Stomach (tissue), 9 donors: Measurements from ENCODE around the gene SELENOH. TPM values are rescaled to one million over a fixed set of nuclear protein-coding genes. Genes with fewer than 3 reads are reported as not detected.

ENCODE experiments used
- DNase-seq, 2 donors: peaks; one replicate each; pipeline versions ENCODE4 v3.0.0 to v3.0.0-alpha.2; 2013 to 2019
- H3K27ac ChIP-seq, 5 donors: fragments of 200-600 bp in 4 of 5; sonication (generic) in 4 of 5; one replicate each; pipeline ENCODE4 v1.5.1; 2013 to 2019; ENCODE audit warnings: mild to moderate bottlenecking in 1 of 5, moderate library complexity in 1 of 5
- H3K27me3 ChIP-seq, 3 donors: fragments of 200-600 bp; sonication (generic); one replicate each; pipeline ENCODE4 v1.5.1; 2017 to 2019; ENCODE audit warnings: mixed run types in 1 of 3
- H3K36me3 ChIP-seq, 4 donors: fragments of 200-600 bp; sonication (generic); 1 replicate in 3 of 4; 2 replicates in 1 of 4; pipeline ENCODE4 v1.5.1; 2016 to 2019
- H3K4me1 ChIP-seq, 4 donors: fragments of 200-600 bp; sonication (generic); one replicate each; pipeline ENCODE4 v1.5.1; 2016 to 2019
- H3K4me3 ChIP-seq, 4 donors: fragments of 200-600 bp; sonication (generic) in 3 of 4; one replicate each; pipeline ENCODE4 v1.5.1; 2016 to 2019; ENCODE audit warnings: mild to moderate bottlenecking in 1 of 4
- H3K9me3 ChIP-seq, 4 donors: fragments of 200-600 bp; sonication (generic); one replicate each; pipeline ENCODE4 v1.5.1; 2016 to 2019
- EP300 ChIP-seq: sonication (generic); formaldehyde crosslinking; IDR thresholded peaks from one replicate; pipeline ENCODE4 v1.6.1; 2017; ENCODE audit warnings: antibody characterized with exemption
- POLR2A ChIP-seq, 4 donors: fragments of 450-650 bp; IDR thresholded peaks; one replicate each; pipeline ENCODE4 v1.6.1; 2016; ENCODE audit warnings: antibody characterized with exemption in 4 of 4, control low read depth in 2 of 4, mild to moderate bottlenecking in 1 of 4, moderate library complexity in 1 of 4
- POLR2AphosphoS5 ChIP-seq, 3 donors: sonication (generic); formaldehyde crosslinking; IDR thresholded peaks; one replicate each; pipeline ENCODE4 v1.6.1; 2016; ENCODE audit warnings: antibody characterized with exemption in 3 of 3
- WGBS, 5 donors: extraction: QIAGEN DNeasy Blood & Tissue Kit in 3 of 5; methylation state at CpG; one replicate each; pipeline versions ENCODE4 v1.1.5 to v1.1.7; 2013 to 2018; 5-methylcytosine and 5-hydroxymethylcytosine counted together
- intact Hi-C: fragments of 100-400 bp; cut with DNase I; formaldehyde crosslinking; loops from one replicate; pipeline ENCODE4 v1.15.1; 2023; ENCODE audit warnings: low total_unique reads
- polyA plus RNA-seq, 3 donors: library from polyadenylated mRNA; stranded (reverse); fragments of 200-250 nt; gene quantifications; one replicate each; pipeline ENCODE4 v1.2.3, GENCODE V29; 2013
- total RNA-seq, 5 donors: library from RNA; depleted of rRNA; stranded (reverse); fragments of >200 nt; gene quantifications; one replicate each; pipeline versions ENCODE4 v1.1.0 to v1.2.3, GENCODE V29; 2014 to 2016
- TF ChIP-seq, protein P1 (sequence below), 7 experiments: fragments of 450-650 bp in 4 of 7; fragments of 200-600 bp in 3 of 7; sonication (generic) in 3 of 7; IDR thresholded peaks; one replicate each; pipeline ENCODE4 v1.5.1; 2016 to 2019; ENCODE audit warnings: antibody characterized with exemption in 7 of 7, control low read depth in 2 of 7, mild to moderate bottlenecking in 1 of 7
- donor health status: healthy with polysubstance abuse.
- donor health status: Bipolar disorder and iron deficiency.
- donor health status: healthy.

The SELENOH gene
- total and polyA plus RNA-seq, 8 donors = 33.8 to 234 (median 171) TPM

DNA sequence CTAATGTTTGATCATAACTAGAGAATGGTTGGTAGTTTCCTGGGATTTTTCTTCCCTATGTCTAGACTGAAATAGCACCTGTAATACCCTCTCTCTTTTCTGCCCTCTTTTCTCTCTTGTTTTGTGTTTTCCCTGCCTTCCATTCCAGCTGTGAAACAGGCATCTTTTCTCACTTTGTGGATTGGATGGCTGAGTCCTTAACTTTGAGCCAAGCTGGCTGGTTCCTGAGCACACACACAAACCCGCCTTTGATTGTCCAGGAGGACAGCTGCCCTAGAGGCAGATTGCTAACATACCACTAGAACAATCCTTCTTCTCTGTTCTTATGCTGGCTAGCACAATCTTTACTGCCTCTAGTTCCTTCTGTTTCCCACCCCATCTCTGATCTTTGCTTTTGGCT, 38.0 kb downstream of the SELENOH start:
- H3K27ac ChIP-seq = peak overlapping the region; percentile 70 to 91 (median 89)
- H3K4me3 ChIP-seq = peak overlapping the region in 1 of 4 donors; percentile 18
- peak; percentile 56 to 73 for DNase-seq
- 15 to 22% (median 18%) methylated on average over 1 of the region's 1 CpG for WGBS, 5 donors
- H3K9me3 ChIP-seq = no peaks in the 10 kb centered on the region
- peaks cover 72 to 100% (median 97%) of the 10 kb centered on the region in 4 donors for H3K4me1 ChIP-seq
- intact Hi-C loops = no loop called here
- no peaks in the 10 kb centered on the region for H3K36me3 ChIP-seq
- no peaks in the 10 kb centered on the region for H3K27me3 ChIP-seq
- peak in 2 of 3 donors; percentile 26 to 63 for TF ChIP-seq POLR2AphosphoS5 (IDR thresholded peaks at IDR 0.05)
- TF ChIP-seq, protein P1, sequence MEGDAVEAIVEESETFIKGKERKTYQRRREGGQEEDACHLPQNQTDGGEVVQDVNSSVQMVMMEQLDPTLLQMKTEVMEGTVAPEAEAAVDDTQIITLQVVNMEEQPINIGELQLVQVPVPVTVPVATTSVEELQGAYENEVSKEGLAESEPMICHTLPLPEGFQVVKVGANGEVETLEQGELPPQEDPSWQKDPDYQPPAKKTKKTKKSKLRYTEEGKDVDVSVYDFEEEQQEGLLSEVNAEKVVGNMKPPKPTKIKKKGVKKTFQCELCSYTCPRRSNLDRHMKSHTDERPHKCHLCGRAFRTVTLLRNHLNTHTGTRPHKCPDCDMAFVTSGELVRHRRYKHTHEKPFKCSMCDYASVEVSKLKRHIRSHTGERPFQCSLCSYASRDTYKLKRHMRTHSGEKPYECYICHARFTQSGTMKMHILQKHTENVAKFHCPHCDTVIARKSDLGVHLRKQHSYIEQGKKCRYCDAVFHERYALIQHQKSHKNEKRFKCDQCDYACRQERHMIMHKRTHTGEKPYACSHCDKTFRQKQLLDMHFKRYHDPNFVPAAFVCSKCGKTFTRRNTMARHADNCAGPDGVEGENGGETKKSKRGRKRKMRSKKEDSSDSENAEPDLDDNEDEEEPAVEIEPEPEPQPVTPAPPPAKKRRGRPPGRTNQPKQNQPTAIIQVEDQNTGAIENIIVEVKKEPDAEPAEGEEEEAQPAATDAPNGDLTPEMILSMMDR (IDR thresholded peaks at IDR 0.05) = no peak

DNA sequence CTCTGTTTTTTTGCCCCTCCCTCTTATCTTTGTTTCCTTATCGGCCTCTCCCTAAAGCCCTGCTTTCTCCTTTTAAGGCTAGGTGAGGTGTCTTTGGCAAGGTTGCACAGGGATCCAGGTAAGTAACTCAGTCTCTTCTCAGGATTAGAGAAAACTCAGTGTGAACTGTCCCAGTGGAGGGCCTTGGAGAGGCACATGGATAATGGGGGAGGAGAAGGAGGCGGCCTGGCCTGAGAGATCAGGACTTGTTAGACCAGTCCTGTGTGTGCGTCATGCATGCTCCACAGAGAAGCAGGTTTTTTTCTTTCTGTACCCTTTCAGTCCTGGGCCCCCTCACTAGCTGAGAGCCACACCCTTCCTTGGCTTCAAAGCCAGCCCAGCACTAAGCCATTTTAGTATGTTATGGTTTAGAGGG, 40.2 kb downstream of the SELENOH start:
- Histone ChIP-seq H3K27ac (peak overlapping the region; percentile 79 to 91 (median 89)), H3K9me3 (no peaks in the 10 kb centered on the region), H3K4me1 (peaks cover 64 to 100% (median 94%) of the 10 kb centered on the region in 4 donors), H3K4me3 (no peak overlapping the region), H3K36me3 (no peaks in the 10 kb centered on the region), H3K27me3 (no peaks in the 10 kb centered on the region)
- WGBS, 5 donors = 20 to 51% (median 31%) methylated on average over 3 of the region's 3 CpGs
- intact Hi-C loops = no loop called here
- no peak for TF ChIP-seq POLR2A (IDR thresholded peaks at IDR 0.05)
- TF ChIP-seq POLR2AphosphoS5 (IDR thresholded peaks at IDR 0.05) = peak in 2 of 3 donors; percentile 72 to 79
- peak; percentile 88 to 94 for DNase-seq

DNA sequence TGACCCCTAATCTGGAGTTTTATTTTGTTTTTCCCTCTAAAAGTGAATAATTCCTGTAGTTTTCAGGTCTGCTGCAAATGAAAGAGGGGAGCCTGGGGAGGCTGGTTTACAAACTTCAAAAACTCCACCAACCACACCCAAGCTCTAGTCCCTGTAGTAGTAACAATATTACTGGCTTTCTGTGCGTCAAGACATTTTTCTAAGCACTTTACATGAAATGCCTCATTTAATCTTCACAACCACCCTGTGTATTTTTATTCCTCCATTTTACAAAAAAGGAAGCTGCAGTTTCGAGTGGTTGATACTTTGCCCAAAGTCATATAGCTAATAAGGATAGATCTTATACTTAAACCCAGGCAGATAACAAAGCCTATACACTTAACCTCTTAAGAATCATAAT, 43.8 kb downstream of the SELENOH start:
- TF ChIP-seq, protein P1 (IDR thresholded peaks at IDR 0.05) = no peak
- TF ChIP-seq EP300 = no peak
- no peak for TF ChIP-seq POLR2AphosphoS5 (IDR thresholded peaks at IDR 0.05)
- no peak for TF ChIP-seq POLR2A (IDR thresholded peaks at IDR 0.05)
- H3K4me3 ChIP-seq = no peak overlapping the region
- intact Hi-C loops = no loop called here
- no peaks in the 10 kb centered on the region for H3K27me3 ChIP-seq
- DNase-seq = no peak
- no peaks in the 10 kb centered on the region for H3K9me3 ChIP-seq
- WGBS, 5 donors = 68 to 76% (median 73%) methylated on average over 2 of the region's 2 CpGs
- peaks cover 56 to 100% (median 92%) of the 10 kb centered on the region in 4 donors for H3K4me1 ChIP-seq
- H3K36me3 ChIP-seq = no peaks in the 10 kb centered on the region
- H3K27ac ChIP-seq = peak overlapping the region in 3 of 5 donors; percentile 88 to 91 (median 89)

DNA sequence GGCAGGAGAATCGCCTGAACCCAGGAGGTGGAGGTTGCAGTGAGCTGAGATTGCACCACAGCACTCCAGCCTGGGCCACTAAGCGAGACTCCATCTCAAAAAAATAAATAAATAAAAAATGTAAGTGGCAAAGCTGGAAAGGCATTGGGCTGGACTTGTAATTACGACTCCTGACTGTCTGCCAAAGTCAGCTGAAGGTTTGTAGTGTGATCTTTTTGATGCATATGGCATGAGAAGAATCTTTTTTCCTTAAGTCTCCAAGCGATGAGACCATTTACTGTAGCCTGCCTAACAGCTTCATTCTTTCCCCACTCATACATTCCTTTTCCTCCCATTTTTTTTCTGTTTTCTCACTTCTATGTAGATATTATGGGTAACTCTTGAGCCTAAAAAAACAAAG, 45.1 kb downstream of the SELENOH start:
- H3K27ac ChIP-seq = peak overlapping the region in 4 of 5 donors; percentile 25 to 91 (median 54)

More for the DNA sequence above, 45.1 kb downstream of the SELENOH start:
- H3K36me3 ChIP-seq = peaks cover 0 to 4% (median 3%) of the 10 kb centered on the region in 4 donors
- no peak overlapping the region for H3K4me3 ChIP-seq
- no peak for TF ChIP-seq EP300
- TF ChIP-seq, protein P1 (IDR thresholded peaks at IDR 0.05) = no peak
- no peak for TF ChIP-seq POLR2AphosphoS5 (IDR thresholded peaks at IDR 0.05)
- TF ChIP-seq POLR2A (IDR thresholded peaks at IDR 0.05) = no peak
- DNase-seq = no peak
- H3K27me3 ChIP-seq = no peaks in the 10 kb centered on the region
- H3K4me1 ChIP-seq = peaks cover 50 to 100% (median 89%) of the 10 kb centered on the region in 4 donors
- H3K9me3 ChIP-seq = no peaks in the 10 kb centered on the region
- intact Hi-C loops = no loop called here
- WGBS, 5 donors = 61 to 76% (median 66%) methylated on average over 4 of the region's 4 CpGs
